Mononuclear cell (primary cell): ENCODE data around the gene GFM2. TPM values are rescaled to one million over a fixed set of nuclear protein-coding genes. Genes with fewer than 3 reads are reported as not detected.
"Not testable (repeated sequence)": the region's sequence is repeated elsewhere in the genome, so short reads cannot be mapped to it uniquely, and the experiment has no call there.

Experiments
- H3K27me3 ChIP-seq: 2 replicates; pipeline ENCODE4 v1.6.0; 2011; ENCODE audit warnings: low read length, control low read depth; ENCODE audit not compliant: insufficient read depth
- H3K4me1 ChIP-seq: 2 replicates; pipeline ENCODE4 v1.5.1; 2011; ENCODE audit warnings: mild to moderate bottlenecking, low read length, control low read depth; ENCODE audit not compliant: insufficient read depth
- H3K4me3 ChIP-seq: 2 replicates; pipeline ENCODE4 v1.5.1; 2011; ENCODE audit warnings: mild to moderate bottlenecking, low read length, moderate library complexity
- H3K9me3 ChIP-seq: 2 replicates; pipeline ENCODE4 v1.5.1; 2011; ENCODE audit warnings: low read depth, mild to moderate bottlenecking, control low read depth, low read length
- total RNA-seq: library from RNA; depleted of rRNA; stranded (reverse); fragments of >200 nt; gene quantifications from one replicate; pipeline ENCODE4 v1.2.3, GENCODE V29; 2012

Gene GFM2
- total RNA-seq, 1 donor, result 13.9 TPM

DNA sequence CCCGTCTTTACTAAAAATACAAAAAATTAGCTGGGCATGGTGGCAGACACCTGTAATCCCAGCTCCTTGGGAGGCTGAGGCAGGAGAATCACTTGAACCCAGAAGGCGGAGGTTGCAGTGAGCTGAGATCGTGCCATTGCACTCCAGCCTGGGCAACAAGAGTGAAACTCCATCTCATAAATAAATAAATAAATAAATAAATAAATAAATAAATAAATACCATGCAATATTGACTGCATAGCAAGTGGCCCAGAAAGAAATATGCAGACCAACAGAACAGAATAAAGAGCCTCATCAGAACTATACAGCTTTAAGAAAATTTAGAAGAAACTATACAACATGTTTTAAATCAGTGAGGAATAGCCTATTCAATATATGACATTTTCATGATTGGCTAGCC lies 88.8 kb downstream of the GFM2 start:
- H3K4me1 ChIP-seq, H3K27me3 ChIP-seq, H3K9me3 ChIP-seq, H3K4me3 ChIP-seq: not testable (repeated sequence)

- H3K4me3 ChIP-seq, H3K9me3 ChIP-seq, H3K27me3 ChIP-seq, H3K4me1 ChIP-seq: not testable (repeated sequence)
These were observed 90.5 kb downstream of the GFM2 start for GRCh38 chr5:74676466-74676865.

GRCh38 chr5:74673011-74673790 lies 93.7 kb downstream of the GFM2 start:
- no peaks in the 10 kb centered on the region for H3K4me1 ChIP-seq
- no peak overlapping the region for H3K4me3 ChIP-seq
- H3K9me3 ChIP-seq, result no peaks in the 10 kb centered on the region
- no peaks in the 10 kb centered on the region for H3K27me3 ChIP-seq

GRCh38 chr5:74672215-74672877 lies 94.6 kb downstream of the GFM2 start:
- H3K9me3 ChIP-seq, result no peaks in the 10 kb centered on the region
- no peak overlapping the region for H3K4me3 ChIP-seq
- H3K27me3 ChIP-seq, result no peaks in the 10 kb centered on the region
- no peaks in the 10 kb centered on the region for H3K4me1 ChIP-seq

Other genes starting within 250 kb of the GFM2 start
- 31.9 TPM for gene ENC1, start 126.4 kb downstream of the GFM2 start, total RNA-seq
- gene HEXB, start 81.9 kb downstream of the GFM2 start, total RNA-seq, result 103 TPM
- gene NSA2, start 132 bp upstream of the GFM2 start, total RNA-seq, result 147 TPM
- 29.3 TPM for gene FAM169A, start 99.3 kb upstream of the GFM2 start, total RNA-seq